ENCODE measurements around the gene CNMD.

Gene CNMD

GRCh38 chr13:52739468-52740071 is at the start of gene CNMD:
TSS of gene CNMD (minus strand) at chr13:52739820. CDS start at chr13:52739701, 119 bp downstream.
- no peak for DNase-seq

DNA sequence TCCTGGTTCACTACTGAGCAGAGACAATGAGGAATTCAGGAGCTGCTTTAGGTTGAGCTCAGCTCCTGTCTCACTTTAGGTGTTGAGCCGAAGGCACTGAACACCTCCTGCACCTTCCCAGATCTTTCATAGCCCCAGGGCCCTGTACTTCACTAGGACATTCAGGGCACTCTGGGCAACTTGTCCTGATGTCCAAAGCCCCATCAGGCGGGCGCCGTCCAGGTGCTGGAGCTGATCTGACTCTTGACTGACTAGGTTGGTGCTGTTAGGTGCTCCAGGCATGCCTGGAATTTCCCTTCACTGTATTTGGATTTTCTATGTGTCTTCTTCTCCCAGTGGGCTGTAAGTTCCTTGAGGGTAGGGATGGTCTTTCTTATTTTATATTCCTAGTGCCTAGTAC is 48.4 kb upstream of the CNMD start:
- DNase-seq = no peak

- no peak for DNase-seq
Observed at GRCh38 chr13:52787235-52787634, 47.6 kb upstream of the CNMD start.

DNA sequence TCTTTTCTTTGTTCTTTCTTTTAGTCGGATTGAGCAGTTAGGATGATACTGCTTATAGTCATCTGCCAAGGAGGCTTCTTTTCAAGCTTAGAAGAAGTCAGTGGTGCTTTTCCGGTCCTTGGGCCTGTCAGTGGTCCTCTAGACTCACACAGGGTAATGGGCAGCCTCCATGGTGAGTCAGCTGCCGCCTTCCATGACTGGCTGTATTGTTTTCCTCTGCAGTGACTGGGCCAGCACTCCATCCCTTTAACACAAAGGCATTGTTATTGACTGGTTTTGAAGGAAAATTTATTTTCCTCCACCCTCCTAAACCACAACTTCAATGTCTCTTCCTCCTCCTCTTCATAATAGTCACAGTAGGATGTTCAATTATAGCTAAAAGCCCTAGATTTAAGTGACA is 47.1 kb upstream of the CNMD start:
- no peak for DNase-seq

- no peak for DNase-seq
Observed at GRCh38 chr13:52785739-52786138, 46.1 kb upstream of the CNMD start.

DNA sequence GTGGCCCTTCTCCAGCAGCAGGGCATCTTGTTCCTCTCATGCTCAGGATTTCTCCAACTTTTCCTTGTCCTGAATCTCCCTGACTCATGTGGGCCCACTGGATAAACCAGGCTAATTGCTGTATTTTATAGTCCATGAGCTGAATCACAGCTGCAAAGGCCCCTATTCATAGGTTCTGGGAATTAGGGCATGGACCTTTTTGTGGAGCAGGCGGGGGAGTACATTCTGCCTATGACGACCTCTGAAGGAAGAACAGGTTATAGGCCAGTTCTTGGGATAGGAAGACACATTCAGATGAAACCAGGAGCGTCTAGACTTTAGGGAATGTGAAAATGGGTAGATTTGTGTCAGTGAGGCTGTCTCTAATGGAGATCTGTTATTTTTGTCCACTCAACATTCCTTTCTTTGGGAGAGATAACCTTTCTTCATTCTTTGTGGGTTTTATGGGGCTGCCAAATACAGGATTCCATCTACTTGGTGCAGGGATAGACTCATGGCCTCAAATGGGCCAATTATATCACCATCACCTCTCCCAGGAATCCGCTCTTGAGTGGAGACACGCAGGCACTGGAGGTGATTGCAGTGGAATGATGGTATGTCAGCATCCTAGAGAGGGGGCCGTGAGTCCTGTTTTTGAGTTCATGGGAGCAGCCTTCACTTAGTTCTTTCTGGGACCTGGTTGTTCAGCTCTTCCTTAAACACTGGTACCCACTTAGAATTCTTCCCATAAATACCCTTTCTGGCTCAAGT is 45.1 kb upstream of the CNMD start:
- DNase-seq = no peak

- DNase-seq = no peak
Observed at GRCh38 chr13:52783943-52784342, 44.3 kb upstream of the CNMD start.

DNA sequence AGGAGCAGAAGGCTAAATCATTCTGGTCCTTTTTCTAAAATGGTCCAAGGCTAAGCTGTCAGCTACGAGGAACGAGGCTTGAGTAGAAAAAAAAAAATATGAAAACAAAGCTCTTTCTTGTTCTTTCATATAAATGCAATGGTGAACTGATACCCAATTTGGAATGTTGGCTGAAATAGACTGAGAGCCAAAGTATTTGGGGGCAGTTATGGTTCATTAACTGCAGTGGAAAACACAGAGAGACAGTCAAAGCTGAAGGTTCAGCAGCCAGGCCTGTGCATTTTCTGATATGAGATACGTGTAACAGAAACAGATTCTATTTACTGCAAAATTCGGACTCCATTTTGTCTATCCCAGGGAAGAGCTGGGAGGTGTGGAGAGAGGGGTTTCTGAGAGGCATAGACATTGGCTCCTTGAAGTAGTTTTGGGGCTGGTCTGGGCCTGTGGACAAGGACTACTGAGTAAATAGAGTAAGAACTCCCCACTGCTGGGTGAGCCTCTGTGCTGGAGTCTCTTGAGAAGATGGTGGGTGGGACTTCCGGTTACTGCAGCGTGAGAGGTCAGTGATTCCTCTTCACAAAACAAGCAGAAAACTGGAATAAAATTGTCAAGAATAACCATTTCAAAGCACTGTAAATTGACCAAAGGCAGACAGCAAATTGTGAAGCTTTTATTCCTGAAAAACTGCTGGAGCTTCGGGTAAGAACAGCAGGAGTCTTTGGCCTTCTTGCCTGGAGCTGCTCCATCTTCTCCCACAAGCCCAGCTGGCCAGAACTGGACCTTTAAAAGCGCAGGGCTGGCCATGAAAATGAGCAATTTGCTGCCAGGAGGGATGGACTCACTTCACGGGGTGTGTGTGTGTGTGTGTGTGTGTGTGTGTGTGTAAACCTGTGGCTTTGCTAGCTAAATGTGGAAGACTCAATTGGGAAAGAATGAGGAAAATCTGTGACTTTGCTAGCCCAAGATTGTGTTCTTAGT is 43.1 kb upstream of the CNMD start:
- DNase-seq = no peak

DNA sequence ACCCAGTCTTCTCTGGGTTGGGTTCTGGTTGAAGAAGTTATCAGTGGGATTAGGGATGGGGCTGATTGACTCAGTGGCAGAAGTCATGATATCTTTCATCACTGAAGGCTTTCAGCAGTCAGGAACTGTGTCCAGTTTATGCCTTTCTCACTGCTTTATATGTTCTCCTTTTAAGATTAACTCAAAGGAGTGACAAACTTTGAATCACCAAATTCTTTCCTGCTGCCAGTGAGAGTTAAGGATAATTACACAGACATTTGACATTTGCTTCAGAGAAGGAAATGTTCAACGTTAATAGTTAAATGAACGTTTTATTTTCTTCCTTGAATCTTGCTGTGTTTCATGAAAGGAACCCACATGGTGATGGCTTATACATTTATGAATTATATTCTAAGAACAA is 41.0 kb upstream of the CNMD start:
- DNase-seq = no peak

DNA sequence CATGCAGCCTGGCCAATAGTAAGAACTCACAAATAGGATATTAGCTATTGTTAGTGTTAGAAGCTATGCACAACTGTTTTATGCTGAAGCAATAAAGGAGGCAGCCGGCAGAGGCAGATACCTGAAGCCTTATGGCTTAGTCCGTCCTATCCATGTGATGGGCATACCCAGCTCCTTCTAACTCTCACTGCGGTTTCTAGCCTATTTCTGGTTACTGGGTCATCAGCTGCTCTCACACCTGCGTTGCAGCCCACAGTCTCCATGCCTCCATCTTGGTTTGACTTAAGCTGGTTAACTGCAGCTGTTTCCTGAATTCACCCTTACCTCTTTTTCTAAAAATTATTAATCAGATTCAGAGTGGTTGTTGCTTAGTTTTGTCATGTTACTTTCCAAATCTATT is 40.5 kb upstream of the CNMD start:
- no peak for DNase-seq

- DNase-seq = no peak
Observed at GRCh38 chr13:52779103-52779502, 39.5 kb upstream of the CNMD start.

- no peak for DNase-seq
Observed at GRCh38 chr13:52776726-52777125, 37.1 kb upstream of the CNMD start.

DNA sequence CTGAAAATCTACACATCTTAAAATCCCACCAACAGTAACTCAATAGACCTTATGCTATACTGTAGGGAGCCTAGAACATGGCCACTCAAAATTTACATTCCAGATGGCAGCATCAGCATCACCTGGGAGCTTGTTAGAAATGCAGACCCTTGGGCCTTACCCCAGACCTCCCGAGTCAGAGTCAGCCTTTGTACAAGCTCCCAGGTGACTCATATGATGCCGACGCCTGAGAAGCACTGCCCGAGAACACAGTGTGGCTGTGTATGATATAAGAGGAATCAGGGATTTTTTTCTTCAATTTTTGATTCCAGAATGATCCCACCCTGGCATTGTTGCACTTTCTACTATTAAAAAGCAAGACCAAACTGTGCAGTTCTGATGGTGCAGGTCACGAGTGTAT is 35.9 kb upstream of the CNMD start:
- no peak for DNase-seq

DNA sequence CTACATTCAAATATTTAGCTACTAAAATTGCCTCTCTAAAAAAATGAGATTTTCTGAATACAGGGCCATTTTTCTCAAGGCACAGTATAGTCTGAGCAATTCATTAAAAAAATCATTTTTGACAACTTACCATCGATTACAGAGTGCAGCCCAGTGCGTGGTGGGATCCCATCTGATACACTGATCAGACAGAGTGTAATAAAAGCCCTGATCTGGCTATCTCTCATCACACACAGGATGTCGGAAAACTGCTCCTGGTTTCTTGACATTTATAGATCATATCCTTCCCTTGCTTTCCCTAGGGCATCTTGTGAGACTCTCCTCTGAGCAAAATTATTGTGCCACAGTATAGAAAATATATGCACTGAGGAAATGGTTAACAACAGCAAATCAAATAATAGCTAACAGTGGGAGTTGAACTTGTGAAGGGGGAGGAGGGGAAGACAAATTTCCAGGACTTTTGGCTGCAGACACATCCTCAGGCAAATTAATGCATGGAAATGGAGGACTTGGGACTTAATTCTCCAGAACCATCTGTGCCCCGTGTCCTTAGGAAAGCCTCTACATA is 28.4 kb upstream of the CNMD start:
- DNase-seq = no peak

DNA sequence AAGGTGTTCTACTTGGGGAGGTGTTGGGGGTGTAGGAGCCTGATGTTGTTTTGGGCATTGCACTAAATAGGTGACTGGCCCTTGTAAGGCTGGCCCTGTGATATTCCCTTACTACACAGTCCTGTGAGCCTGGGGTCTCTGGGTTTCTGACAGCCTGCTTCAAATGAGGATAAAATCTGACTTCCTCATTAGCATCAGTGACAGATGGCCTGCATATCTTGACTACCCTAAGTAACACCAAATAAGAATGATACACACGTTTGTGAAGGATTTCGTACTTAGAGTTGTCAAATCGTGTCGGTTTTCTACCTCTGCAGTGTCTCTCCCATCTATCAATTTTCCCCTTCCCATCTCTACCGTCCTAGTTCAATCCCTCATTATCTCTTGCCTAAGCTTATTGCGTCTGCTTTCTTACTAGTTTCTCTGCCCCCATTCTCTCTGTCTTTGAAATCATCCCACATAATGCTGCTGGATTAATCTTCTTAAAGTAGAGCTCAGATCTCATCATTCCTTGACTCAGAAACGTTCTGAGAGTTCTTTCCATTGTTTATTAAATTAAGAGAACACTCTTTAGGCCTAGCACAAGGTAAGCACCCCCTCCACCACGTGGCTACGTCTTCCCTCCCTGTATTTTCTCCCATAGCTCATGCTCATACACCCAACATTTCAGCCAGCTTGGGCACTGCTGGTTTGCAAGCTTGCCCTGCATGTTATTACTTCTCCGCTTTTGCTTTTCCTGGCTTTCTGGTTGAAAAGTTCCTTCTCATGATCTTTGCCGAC is 26.2 kb upstream of the CNMD start:
- DNase-seq = no peak

DNA sequence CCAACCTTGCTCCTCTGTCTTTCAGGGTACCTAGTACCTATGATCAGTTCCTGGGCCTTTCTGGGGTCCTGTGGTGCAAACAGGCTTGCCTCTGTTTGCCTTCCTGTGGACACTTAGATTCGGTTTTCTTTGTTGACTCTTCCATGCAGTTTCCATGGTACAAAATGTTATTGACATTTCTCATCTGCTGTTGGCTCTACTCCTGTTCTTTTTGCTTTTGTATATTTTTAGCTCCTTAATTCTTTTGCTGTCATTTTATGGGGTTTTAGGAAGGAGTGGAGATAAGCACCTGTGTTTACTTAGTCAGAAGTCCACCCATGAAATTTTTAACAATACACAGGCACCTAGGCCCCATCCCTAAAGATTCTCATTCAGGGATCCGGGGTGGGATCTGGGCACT is 20.5 kb upstream of the CNMD start:
- DNase-seq = no peak

- no peak for DNase-seq
Observed at GRCh38 chr13:52758114-52758513, 18.5 kb upstream of the CNMD start.

DNA sequence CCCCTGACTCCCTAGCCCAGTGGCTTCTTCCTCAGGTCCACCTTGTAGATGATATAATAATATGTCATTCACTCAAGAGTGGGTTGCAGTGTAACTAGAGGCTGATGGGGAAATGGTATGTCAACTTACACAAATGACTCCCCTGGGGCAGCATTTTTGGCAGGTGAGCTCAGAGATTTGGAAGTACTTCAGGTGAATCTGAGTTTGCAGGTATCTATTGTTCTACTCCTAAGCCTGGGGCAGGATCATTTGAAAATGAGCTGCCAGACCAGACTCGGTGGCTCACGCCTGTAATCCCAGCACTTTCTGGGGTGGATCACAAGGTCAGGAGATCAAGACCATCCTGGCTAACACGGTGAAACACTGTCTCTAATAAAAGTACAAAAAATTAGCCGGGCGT is 11.6 kb upstream of the CNMD start:
- no peak for DNase-seq

DNA sequence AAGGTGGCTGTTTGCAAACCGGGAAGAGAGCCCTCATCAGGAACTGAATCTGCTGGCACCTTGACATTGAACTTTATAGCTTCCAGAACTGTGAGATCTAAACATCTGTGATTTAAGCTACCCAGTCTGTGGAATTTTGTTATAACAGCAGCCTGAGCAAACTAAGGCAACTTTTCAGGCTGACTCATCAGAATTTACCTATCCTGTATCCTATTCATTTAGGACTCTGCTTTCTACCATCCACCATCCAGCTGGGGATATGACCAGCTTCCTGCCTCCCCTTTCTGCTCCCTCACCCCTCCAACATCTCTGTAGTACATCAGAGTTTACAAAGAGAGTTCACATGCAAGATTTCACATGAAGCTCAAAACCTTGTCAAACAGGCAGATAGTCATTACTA is 11.1 kb upstream of the CNMD start:
- DNase-seq = no peak

DNA sequence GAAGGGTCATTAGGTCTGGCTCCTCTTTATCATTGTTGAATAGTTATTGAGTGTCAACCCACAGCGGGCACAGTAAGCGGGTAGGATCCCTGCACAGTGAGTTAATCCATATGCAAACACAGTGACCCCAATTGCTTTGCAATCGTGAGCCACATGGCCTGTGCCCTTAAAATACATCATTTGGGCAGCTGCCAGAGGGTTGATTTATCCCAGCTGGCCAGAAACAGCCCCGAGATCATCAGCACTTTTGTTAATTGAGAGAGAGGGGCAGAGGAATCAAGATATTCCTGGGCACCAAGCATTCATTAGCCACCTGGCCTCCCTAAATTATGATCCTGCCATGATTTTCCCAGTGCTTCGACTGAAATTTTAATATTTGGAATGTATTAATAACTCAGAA is 9.8 kb upstream of the CNMD start:
- DNase-seq = no peak

DNA sequence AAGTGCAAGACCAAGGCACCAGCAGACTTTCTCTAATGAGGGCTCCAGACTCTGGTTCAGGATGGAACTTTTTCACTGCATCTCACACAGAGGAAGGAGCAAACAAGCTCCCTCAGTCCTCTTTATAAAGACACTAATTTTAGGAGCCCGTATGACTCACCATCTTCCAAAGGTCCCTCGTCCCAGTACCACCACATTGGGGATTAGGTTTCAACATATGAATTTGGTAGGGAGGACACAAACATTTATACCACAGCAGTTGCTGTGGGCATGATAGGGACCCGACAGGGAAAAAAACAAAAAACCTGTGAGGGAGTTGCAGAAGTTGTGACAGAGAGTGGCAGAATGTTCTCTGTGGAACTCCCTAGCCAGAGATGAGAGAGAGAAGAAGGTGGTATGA is 6.5 kb upstream of the CNMD start:
- no peak for DNase-seq

GRCh38 chr13:52744842-52745375 is 5.3 kb upstream of the CNMD start:
- no peak for DNase-seq
